Parathyroid adenoma (tissue), 2 donors: ENCODE data around the gene LLGL2.

Experiments
- H2AFZ ChIP-seq: fragments of 300-600 bp; sonication (generic); one replicate; pipeline ENCODE4 v1.7.0; 2017; ENCODE audit warnings: antibody characterized with exemption, mild to moderate bottlenecking
- H3K27ac ChIP-seq: fragments of 300-600 bp; sonication (generic); one replicate; pipeline ENCODE4 v1.7.0; 2017
- H3K27me3 ChIP-seq: fragments of 300-600 bp; sonication (generic); one replicate; pipeline ENCODE4 v1.7.0; 2017; ENCODE audit warnings: low read length; ENCODE audit not compliant: control insufficient read depth, insufficient read depth
- H3K36me3 ChIP-seq: fragments of 300-600 bp; sonication (generic); one replicate; pipeline ENCODE4 v1.7.0; 2017; ENCODE audit warnings: low read length; ENCODE audit not compliant: control insufficient read depth, insufficient read depth
- H3K4me1 ChIP-seq: fragments of 300-600 bp; sonication (generic); one replicate; pipeline ENCODE4 v1.7.0; 2017; ENCODE audit warnings: control low read depth
- H3K4me2 ChIP-seq: fragments of 300-600 bp; sonication (generic); one replicate; pipeline ENCODE4 v1.7.0; 2017; ENCODE audit warnings: low read length
- H3K4me3 ChIP-seq: fragments of 300-600 bp; sonication (generic); one replicate; pipeline ENCODE4 v1.7.0; 2017; ENCODE audit warnings: low read depth, low read length
- H3K79me2 ChIP-seq: fragments of 300-600 bp; sonication (generic); one replicate; pipeline ENCODE4 v1.7.0; 2017; ENCODE audit warnings: control low read depth
- H3K9ac ChIP-seq: fragments of 300-600 bp; sonication (generic); one replicate; pipeline ENCODE4 v1.7.0; 2017; ENCODE audit warnings: mild to moderate bottlenecking
- H3K9me3 ChIP-seq: fragments of 300-600 bp; sonication (generic); one replicate; pipeline ENCODE4 v1.7.0; 2017; ENCODE audit warnings: low read length; ENCODE audit not compliant: control insufficient read depth
- CTCF ChIP-seq: fragments of 300-600 bp; sonication (generic); IDR thresholded peaks from one replicate; pipeline ENCODE4 v1.7.0; 2017; ENCODE audit warnings: antibody characterized with exemption, mild to moderate bottlenecking
- donor health status: primary hyperparathyroidism.

Gene LLGL2

GRCh38 chr17:75509528-75510258, 15.8 kb upstream of the LLGL2 start:
- H3K4me1 ChIP-seq: peaks cover 10% of the 10 kb centered on the region
- H2AFZ ChIP-seq: no peak overlapping the region
- peak overlapping the region; percentile 14 for H3K4me2 ChIP-seq
- peak overlapping the region; percentile 89 for H3K27ac ChIP-seq
- no peaks in the 10 kb centered on the region for H3K79me2 ChIP-seq
- H3K9ac ChIP-seq: no peak overlapping the region
- no peak for TF ChIP-seq CTCF
- H3K36me3 ChIP-seq: no peaks in the 10 kb centered on the region
- no peaks in the 10 kb centered on the region for H3K9me3 ChIP-seq
- H3K27me3 ChIP-seq: no peaks in the 10 kb centered on the region
- H3K4me3 ChIP-seq: no peak overlapping the region

- no peak for TF ChIP-seq CTCF
- Histone ChIP-seq H3K4me3 (no peak overlapping the region), H3K9me3 (no peaks in the 10 kb centered on the region), H3K27me3 (no peaks in the 10 kb centered on the region), H3K9ac (no peak overlapping the region), H3K4me1 (peaks cover 10% of the 10 kb centered on the region), H3K36me3 (no peaks in the 10 kb centered on the region), H3K27ac (peak overlapping the region; percentile 89), H2AFZ (no peak overlapping the region), H3K79me2 (peaks cover 2% of the 10 kb centered on the region), H3K4me2 (peak overlapping the region; percentile 46)
These were observed 14.3 kb upstream of the LLGL2 start for GRCh38 chr17:75511270-75511609.

- H3K4me2 ChIP-seq: peak overlapping the region; percentile 46
- H3K9ac ChIP-seq: no peak overlapping the region
- H3K36me3 ChIP-seq: no peaks in the 10 kb centered on the region
- no peaks in the 10 kb centered on the region for H3K9me3 ChIP-seq
- no peaks in the 10 kb centered on the region for H3K27me3 ChIP-seq
- H2AFZ ChIP-seq: no peak overlapping the region
- H3K79me2 ChIP-seq: peaks cover 2% of the 10 kb centered on the region
- H3K27ac ChIP-seq: peak overlapping the region; percentile 89
- TF ChIP-seq CTCF: no peak
- H3K4me3 ChIP-seq: peak overlapping the region; percentile 30
- peaks cover 10% of the 10 kb centered on the region for H3K4me1 ChIP-seq
These were observed 13.6 kb upstream of the LLGL2 start for GRCh38 chr17:75511610-75512575.

GRCh38 chr17:75512926-75513640, 12.4 kb upstream of the LLGL2 start:
- H3K4me2 ChIP-seq: no peak overlapping the region
- peaks cover 14% of the 10 kb centered on the region for H3K4me1 ChIP-seq
- H3K27me3 ChIP-seq: no peaks in the 10 kb centered on the region
- H3K4me3 ChIP-seq: peak overlapping the region; percentile 70
- TF ChIP-seq CTCF: no peak
- no peak overlapping the region for H2AFZ ChIP-seq
- H3K36me3 ChIP-seq: no peaks in the 10 kb centered on the region
- H3K79me2 ChIP-seq: peaks cover 2% of the 10 kb centered on the region
- no peak overlapping the region for H3K9ac ChIP-seq
- H3K27ac ChIP-seq: peak overlapping the region; percentile 89
- no peaks in the 10 kb centered on the region for H3K9me3 ChIP-seq
